Panc1 (cell line): ENCODE results near the gene LRFN2. TPM values are rescaled to one million over a fixed set of nuclear protein-coding genes. Genes with fewer than 3 reads are reported as not detected.

Source experiments
- ATAC-seq: fragments of 200-7000 bp; cut with Tn5 transposase; 2 replicates; pipeline ENCODE4 v1.9.1; 2020; ENCODE audit warnings: mild to moderate bottlenecking, moderate library complexity
- BruUV-seq: library from RNA; stranded (reverse); fragments of 400-500 nt; replicated peaks from 2 replicates; lab custom pipeline; 2021; lab: Mats Ljungman, UMichigan
- CTCF ChIA-PET: fragments of 300-600 bp; sonication (Branson Sonifier 250); formaldehyde crosslinking; loops from one replicate; lab custom pipeline; 2022; ENCODE audit warnings: antibody characterized with exemption; lab: Charles Lee
- POLR2A ChIA-PET: fragments of 300-600 bp; sonication (Branson Sonifier 250); formaldehyde crosslinking; loops from one replicate; lab custom pipeline; 2022; ENCODE audit warnings: antibody characterized with exemption; lab: Charles Lee
- DNase-seq: peaks from one replicate; pipeline ENCODE4 v3.0.0-alpha.2; 2010; ENCODE audit warnings: low read depth, low spot score
- H3K27ac ChIP-seq: 2 replicates; pipeline ENCODE4 v1.5.1; 2011; ENCODE audit warnings: mild to moderate bottlenecking, low read length, inconsistent platforms
- H3K27me3 ChIP-seq: fragments of 200-500 bp; sonication (Bioruptor generic); 2 replicates; pipeline ENCODE4 v1.6.0; 2014; ENCODE audit warnings: low read length, inconsistent platforms; ENCODE audit not compliant: control insufficient read depth, insufficient read depth
- H3K36me3 ChIP-seq: fragments of 200-500 bp; sonication (Bioruptor generic); 2 replicates; pipeline ENCODE4 v1.5.1; 2014; ENCODE audit warnings: inconsistent platforms, mild to moderate bottlenecking, low read length, moderate library complexity; ENCODE audit not compliant: control insufficient read depth, insufficient read depth
- H3K4me1 ChIP-seq: 2 replicates; pipeline ENCODE4 v1.5.1; 2011; ENCODE audit warnings: inconsistent platforms, mild to moderate bottlenecking, low read length, moderate library complexity; ENCODE audit not compliant: control insufficient read depth, insufficient read depth
- H3K4me3 ChIP-seq, 2 experiments: 2 replicates each; pipeline ENCODE4 v1.5.1; 2011 to 2012; ENCODE audit warnings: low read depth in 2 of 2, low read length in 2 of 2, mild to moderate bottlenecking in 2 of 2, inconsistent platforms in 1 of 2, moderate library complexity in 1 of 2
- H3K9me3 ChIP-seq: fragments of 200-500 bp; sonication (Bioruptor generic); 2 replicates; pipeline ENCODE4 v1.5.1; 2014; ENCODE audit warnings: low read depth, mild to moderate bottlenecking, inconsistent platforms, low read length, moderate library complexity; ENCODE audit not compliant: control insufficient read depth, insufficient read depth
- POLR2AphosphoS5 ChIP-seq: IDR thresholded peaks from 2 replicates; pipeline ENCODE4 v1.6.1; 2012; ENCODE audit warnings: mild to moderate bottlenecking, low read depth, low read length, moderate library complexity
- SIN3A ChIP-seq: IDR thresholded peaks from 2 replicates; pipeline ENCODE4 v1.6.1; 2012; ENCODE audit warnings: low read depth, mild to moderate bottlenecking, low read length, moderate library complexity, borderline replicate concordance; ENCODE audit not compliant: insufficient read depth
- TCF7L2 ChIP-seq: IDR thresholded peaks from 2 replicates; pipeline ENCODE4 v1.6.1; 2011; ENCODE audit warnings: mild to moderate bottlenecking, low read depth, low read length, inconsistent platforms
- in situ Hi-C: cut with HindIII; loops from 2 replicates; pipeline ENCODE4 v1.10.0; 2016; ENCODE audit warnings: low sequenced_read_pairs, low pct_unique_long_range_greater_than_20kb
- intact Hi-C: fragments of 100-400 bp; cut with micrococcal nuclease; formaldehyde crosslinking; loops from one replicate; pipeline ENCODE4 v1.10.0; 2022; ENCODE audit not compliant: unreplicated experiment
- total RNA-seq: library from RNA; stranded (reverse); gene quantifications from one replicate; pipeline ENCODE4 v1.2.1, GENCODE V29; 2021; ENCODE audit not compliant: unreplicated experiment
- TF ChIP-seq, protein P1 (sequence below): fragments of 450-650 bp; IDR thresholded peaks from 2 replicates; pipeline ENCODE4 v1.5.1; 2017; ENCODE audit warnings: mild to moderate bottlenecking
- TF ChIP-seq, protein P2 (sequence below), 2 experiments: IDR thresholded peaks; 2 replicates each; pipeline ENCODE4 v1.6.1; 2011 to 2012; ENCODE audit warnings: low read depth in 2 of 2, control low read depth in 1 of 2, low read length in 1 of 2, mild to moderate bottlenecking in 1 of 2, moderate library complexity in 1 of 2; ENCODE audit not compliant: insufficient read depth in 1 of 2

LRFN2 gene
- total RNA-seq, 1 experiment from 2014 or later: 0.05 TPM

DNA sequence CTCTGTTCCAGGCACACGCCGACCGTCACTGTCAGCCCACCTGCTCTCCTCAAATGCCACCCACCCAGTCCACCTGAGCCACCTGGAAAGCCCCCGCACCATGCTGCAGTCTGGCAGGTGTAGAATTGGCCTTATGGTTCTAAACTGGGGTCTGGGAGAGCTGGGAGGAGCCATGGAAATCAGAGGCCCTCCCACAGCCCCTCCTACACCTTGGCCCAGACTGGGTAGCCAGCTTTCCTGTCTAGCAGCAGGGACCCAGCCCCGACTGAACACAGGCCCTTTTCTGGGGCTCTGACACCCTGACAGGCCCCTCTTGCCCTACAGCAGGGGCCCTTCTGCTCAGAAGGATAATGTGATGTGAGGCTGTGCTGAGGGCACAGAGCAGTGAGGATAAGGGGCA lies 31.1 kb downstream of the LRFN2 start:
- Histone ChIP-seq H3K4me3 (no peak overlapping the region), H3K9me3 (no peaks in the 10 kb centered on the region), H3K4me1 (no peaks in the 10 kb centered on the region), H3K27me3 (peaks cover 2% of the 10 kb centered on the region; the same call in 1 of the 2 replicates), H3K27ac (no peak overlapping the region), H3K36me3 (no peaks in the 10 kb centered on the region)
- in situ Hi-C loops (no loop called here), intact Hi-C loops (no loop called here)
- ChIA-PET CTCF (no interaction called here), POLR2A (no interaction called here)
- TF ChIP-seq SIN3A (no peak), TCF7L2 (no peak), POLR2AphosphoS5 (no peak)
- TF ChIP-seq, protein P1, sequence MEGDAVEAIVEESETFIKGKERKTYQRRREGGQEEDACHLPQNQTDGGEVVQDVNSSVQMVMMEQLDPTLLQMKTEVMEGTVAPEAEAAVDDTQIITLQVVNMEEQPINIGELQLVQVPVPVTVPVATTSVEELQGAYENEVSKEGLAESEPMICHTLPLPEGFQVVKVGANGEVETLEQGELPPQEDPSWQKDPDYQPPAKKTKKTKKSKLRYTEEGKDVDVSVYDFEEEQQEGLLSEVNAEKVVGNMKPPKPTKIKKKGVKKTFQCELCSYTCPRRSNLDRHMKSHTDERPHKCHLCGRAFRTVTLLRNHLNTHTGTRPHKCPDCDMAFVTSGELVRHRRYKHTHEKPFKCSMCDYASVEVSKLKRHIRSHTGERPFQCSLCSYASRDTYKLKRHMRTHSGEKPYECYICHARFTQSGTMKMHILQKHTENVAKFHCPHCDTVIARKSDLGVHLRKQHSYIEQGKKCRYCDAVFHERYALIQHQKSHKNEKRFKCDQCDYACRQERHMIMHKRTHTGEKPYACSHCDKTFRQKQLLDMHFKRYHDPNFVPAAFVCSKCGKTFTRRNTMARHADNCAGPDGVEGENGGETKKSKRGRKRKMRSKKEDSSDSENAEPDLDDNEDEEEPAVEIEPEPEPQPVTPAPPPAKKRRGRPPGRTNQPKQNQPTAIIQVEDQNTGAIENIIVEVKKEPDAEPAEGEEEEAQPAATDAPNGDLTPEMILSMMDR: no peak
- TF ChIP-seq, protein P2, sequence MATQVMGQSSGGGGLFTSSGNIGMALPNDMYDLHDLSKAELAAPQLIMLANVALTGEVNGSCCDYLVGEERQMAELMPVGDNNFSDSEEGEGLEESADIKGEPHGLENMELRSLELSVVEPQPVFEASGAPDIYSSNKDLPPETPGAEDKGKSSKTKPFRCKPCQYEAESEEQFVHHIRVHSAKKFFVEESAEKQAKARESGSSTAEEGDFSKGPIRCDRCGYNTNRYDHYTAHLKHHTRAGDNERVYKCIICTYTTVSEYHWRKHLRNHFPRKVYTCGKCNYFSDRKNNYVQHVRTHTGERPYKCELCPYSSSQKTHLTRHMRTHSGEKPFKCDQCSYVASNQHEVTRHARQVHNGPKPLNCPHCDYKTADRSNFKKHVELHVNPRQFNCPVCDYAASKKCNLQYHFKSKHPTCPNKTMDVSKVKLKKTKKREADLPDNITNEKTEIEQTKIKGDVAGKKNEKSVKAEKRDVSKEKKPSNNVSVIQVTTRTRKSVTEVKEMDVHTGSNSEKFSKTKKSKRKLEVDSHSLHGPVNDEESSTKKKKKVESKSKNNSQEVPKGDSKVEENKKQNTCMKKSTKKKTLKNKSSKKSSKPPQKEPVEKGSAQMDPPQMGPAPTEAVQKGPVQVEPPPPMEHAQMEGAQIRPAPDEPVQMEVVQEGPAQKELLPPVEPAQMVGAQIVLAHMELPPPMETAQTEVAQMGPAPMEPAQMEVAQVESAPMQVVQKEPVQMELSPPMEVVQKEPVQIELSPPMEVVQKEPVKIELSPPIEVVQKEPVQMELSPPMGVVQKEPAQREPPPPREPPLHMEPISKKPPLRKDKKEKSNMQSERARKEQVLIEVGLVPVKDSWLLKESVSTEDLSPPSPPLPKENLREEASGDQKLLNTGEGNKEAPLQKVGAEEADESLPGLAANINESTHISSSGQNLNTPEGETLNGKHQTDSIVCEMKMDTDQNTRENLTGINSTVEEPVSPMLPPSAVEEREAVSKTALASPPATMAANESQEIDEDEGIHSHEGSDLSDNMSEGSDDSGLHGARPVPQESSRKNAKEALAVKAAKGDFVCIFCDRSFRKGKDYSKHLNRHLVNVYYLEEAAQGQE (IDR thresholded peaks at IDR 0.05; ENCODE audit: insufficient read depth in 1 of 2, low read depth in 2 of 2, low read length in 1 of 2): no peak
- ATAC-seq (no peak), DNase-seq (no peak)
- BruUV-seq: no TSS peak

DNA sequence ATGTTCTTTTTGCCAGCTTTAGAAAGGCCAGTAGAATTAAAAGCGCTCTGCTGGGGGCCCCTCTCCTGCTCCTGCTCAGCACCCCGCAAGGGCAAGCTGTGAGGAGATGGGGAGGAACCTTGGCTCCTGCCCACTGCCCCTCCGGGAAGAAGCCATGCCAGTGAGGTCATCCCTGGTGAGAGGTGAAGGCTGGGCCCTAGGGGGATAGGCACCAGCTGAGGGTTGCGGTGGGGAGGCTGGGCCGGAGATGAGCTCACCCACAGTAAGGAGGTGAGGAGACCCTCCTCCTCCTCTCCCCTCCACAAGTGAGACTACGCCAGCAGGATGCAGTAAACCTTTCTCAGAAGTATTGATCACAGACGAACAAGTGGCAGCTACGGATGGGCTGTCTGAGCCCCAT lies 32.1 kb downstream of the LRFN2 start:
- Histone ChIP-seq H3K9me3 (no peaks in the 10 kb centered on the region), H3K4me1 (no peaks in the 10 kb centered on the region), H3K27ac (no peak overlapping the region), H3K36me3 (no peaks in the 10 kb centered on the region), H3K4me3 (no peak overlapping the region), H3K27me3 (0 out of 2 replicates have a peak, but pooled peaks cover 2% of the 10 kb centered on the region)
- no peak for DNase-seq
- intact Hi-C loops (no loop called here), in situ Hi-C loops (no loop called here)
- ChIA-PET CTCF (no interaction called here), POLR2A (no interaction called here)
- no peak for ATAC-seq
- TF ChIP-seq, protein P2 (IDR thresholded peaks at IDR 0.05; ENCODE audit: insufficient read depth in 1 of 2, low read depth in 2 of 2, low read length in 1 of 2): no peak
- TF ChIP-seq, protein P1: no peak
- TF ChIP-seq SIN3A: no peak
- TF ChIP-seq POLR2AphosphoS5: no peak
- no peak for TF ChIP-seq TCF7L2
- no TSS peak for BruUV-seq
